Measurements from ENCODE around the gene ZNF292.

- no peak for TF ChIP-seq TAF1 (IDR thresholded peaks at IDR 0.05; ENCODE audit: borderline replicate concordance, insufficient read depth, low read length)
- no peak for TF ChIP-seq POLR2AphosphoS5 (IDR thresholded peaks at IDR 0.05; ENCODE audit: low read depth, low read length)
- no peak for TF ChIP-seq REST (IDR thresholded peaks at IDR 0.05; ENCODE audit: insufficient read depth in 1 of 2, low read depth in 2 of 2, low read length in 2 of 2)
- no peak for TF ChIP-seq SIN3A (IDR thresholded peaks at IDR 0.05; ENCODE audit: borderline replicate concordance, insufficient read depth, low read length)
Observed at GRCh38 chr6:87277123-87277522, 121.8 kb downstream of the ZNF292 start.
